Naive thymus-derived CD4-positive, alpha-beta T cell (primary cell): ENCODE results near the gene GPX4. TPM values are rescaled to one million over a fixed set of nuclear protein-coding genes. Genes with fewer than 3 reads are reported as not detected.

Experiments
- ATAC-seq: fragments of 150-1000 bp; cut with Tn5 transposase; 2 replicates; pipeline ENCODE4 v1.10.0; 2021; ENCODE audit warnings: mild to moderate bottlenecking, moderate library complexity
- CTCF ChIA-PET: fragments of 350-600 bp; sonication (Branson Sonifier 250); formaldehyde crosslinking; loops from one replicate; lab custom pipeline; 2021; ENCODE audit warnings: antibody characterized with exemption; lab: Charles Lee
- POLR2A ChIA-PET: fragments of 350-600 bp; sonication (Branson Sonifier 250); formaldehyde crosslinking; loops from one replicate; lab custom pipeline; 2021; ENCODE audit warnings: antibody characterized with exemption, inconsistent platforms; lab: Charles Lee
- DNase-seq, 9 donors: peaks; one replicate each; pipeline versions ENCODE4 v3.0.0 to v3.0.0-alpha.2; 2020 to 2022; ENCODE audit warnings: mixed read lengths in 1 of 9
- H3K27ac ChIP-seq: one replicate; pipeline ENCODE4 v1.7.0; 2013; ENCODE audit warnings: mild to moderate bottlenecking, low read depth, low read length, moderate library complexity
- H3K27me3 ChIP-seq, 2 donors: one replicate each; pipeline ENCODE4 v1.7.0; 2013; ENCODE audit warnings: low read length in 2 of 2, mild to moderate bottlenecking in 2 of 2, moderate library complexity in 2 of 2; ENCODE audit not compliant: control insufficient read depth in 2 of 2, insufficient read depth in 2 of 2
- H3K36me3 ChIP-seq, 3 experiments: 1 replicate in 2 of 3; 2 replicates in 1 of 3; pipeline ENCODE4 v1.7.0; 2013; ENCODE audit warnings: low read length in 3 of 3, mild to moderate bottlenecking in 3 of 3, moderate library complexity in 1 of 3; ENCODE audit not compliant: insufficient read depth in 3 of 3, control insufficient read depth in 2 of 3
- H3K4me1 ChIP-seq, 2 donors: one replicate each; pipeline ENCODE4 v1.7.0; 2013; ENCODE audit warnings: low read length in 2 of 2, mild to moderate bottlenecking in 2 of 2, moderate library complexity in 1 of 2; ENCODE audit not compliant: control insufficient read depth in 2 of 2, insufficient read depth in 2 of 2
- H3K4me3 ChIP-seq: 2 replicates; pipeline ENCODE4 v1.7.0; 2013; ENCODE audit warnings: mild to moderate bottlenecking, low read length
- H3K9me3 ChIP-seq, 3 experiments: 1 replicate in 2 of 3; 2 replicates in 1 of 3; pipeline ENCODE4 v1.7.0; 2013; ENCODE audit warnings: low read length in 3 of 3; ENCODE audit not compliant: control insufficient read depth in 2 of 3
- H3K27ac Mint-ChIP-seq, 9 donors: one replicate each; pipeline ENCODE4 v1.8.0; 2020 to 2022; ENCODE audit warnings: mixed read lengths in 9 of 9, mild to moderate bottlenecking in 8 of 9, moderate library complexity in 5 of 9, inconsistent platforms in 2 of 9
- H3K27me3 Mint-ChIP-seq, 5 donors: one replicate each; pipeline ENCODE4 v1.8.0; 2021 to 2022; ENCODE audit warnings: mixed read lengths in 5 of 5, mild to moderate bottlenecking in 1 of 5
- H3K36me3 Mint-ChIP-seq, 5 donors: one replicate each; pipeline ENCODE4 v1.8.0; 2020 to 2022; ENCODE audit warnings: mixed read lengths in 5 of 5, mild to moderate bottlenecking in 3 of 5, inconsistent platforms in 1 of 5
- H3K4me1 Mint-ChIP-seq, 7 donors: one replicate each; pipeline ENCODE4 v1.8.0; 2020 to 2022; ENCODE audit warnings: mixed read lengths in 7 of 7, mild to moderate bottlenecking in 3 of 7, inconsistent platforms in 1 of 7
- H3K4me3 Mint-ChIP-seq, 10 donors: one replicate each; pipeline ENCODE4 v1.8.0; 2020 to 2022; ENCODE audit warnings: mild to moderate bottlenecking in 10 of 10, mixed read lengths in 10 of 10, moderate library complexity in 6 of 10, inconsistent platforms in 2 of 10
- H3K9me3 Mint-ChIP-seq, 11 donors: one replicate each; pipeline ENCODE4 v1.8.0; 2020 to 2022; ENCODE audit warnings: mixed read lengths in 11 of 11, mild to moderate bottlenecking in 4 of 11, inconsistent platforms in 1 of 11, moderate library complexity in 1 of 11
- intact Hi-C, 2 donors: fragments of 100-400 bp; cut with micrococcal nuclease; formaldehyde crosslinking; loops; one replicate each; pipeline ENCODE4 v1.15.1; 2023
- polyA plus RNA-seq, 2 donors: library from polyadenylated mRNA; unstranded; fragments of 300-500 nt; fragmentation: Illumina TruSeq; gene quantifications; one replicate each; pipeline ENCODE4 v1.2.3, GENCODE V29; 2021
- total RNA-seq, 6 experiments: library from RNA in 5 of 6; stranded (reverse) in 5 of 6; gene quantifications; 1 replicate in 5 of 6; 2 replicates in 1 of 6; pipeline ENCODE4 v1.2.3 and lab custom pipeline; 2021 to 2026

The GPX4 gene
- total and polyA plus RNA-seq, 7 experiments from 2014 or later, result 122 to 522 (median 228) TPM

GRCh38 chr19:1080360-1081161, 23.2 kb upstream of the GPX4 start:
- Histone ChIP-seq H3K9me3 (no peaks in the 10 kb centered on the region), H3K27ac (peak overlapping the region; percentile 92), H3K27me3 (no peaks in the 10 kb centered on the region), H3K4me1 (peaks cover 46 to 52% of the 10 kb centered on the region in 2 donors), H3K36me3 (peaks cover 42 to 77% (median 42%) of the 10 kb centered on the region in 3 experiments), H3K4me3 (no peak overlapping the region)
- Mint-ChIP-seq H3K4me1 (peaks cover 28 to 62% (median 54%) of the 10 kb centered on the region in 7 donors), H3K27me3 (no peaks in the 10 kb centered on the region), H3K9me3 (peaks cover 0 to 9% (median 0%) of the 10 kb centered on the region in 11 donors), H3K27ac (peak overlapping the region; percentile 23 to 100 (median 91)), H3K36me3 (peaks cover 5 to 50% (median 22%) of the 10 kb centered on the region in 5 donors), H3K4me3 (peak overlapping the region; percentile 33 to 97 (median 90))
- POLR2A ChIA-PET, result interaction anchor here (0.6 to 38.6 kb wide), 8 partner anchors 8 to 439 kb away, joined by 3 to 2022 read pairs (median 74); partner anchors contain the start of genes ABCA7, ARHGAP45, CIRBP and CNN2
- no peak for ATAC-seq
- intact Hi-C loops, result no loop called here
- peak in 1 of 9 donors; percentile 9 for DNase-seq
- CTCF ChIA-PET, result interaction anchor here (2.4 to 8.7 kb wide), 2 partner anchors 10 to 14 kb away, joined by 11 to 68 read pairs; partner anchors contain the start of gene ARHGAP45

DNA sequence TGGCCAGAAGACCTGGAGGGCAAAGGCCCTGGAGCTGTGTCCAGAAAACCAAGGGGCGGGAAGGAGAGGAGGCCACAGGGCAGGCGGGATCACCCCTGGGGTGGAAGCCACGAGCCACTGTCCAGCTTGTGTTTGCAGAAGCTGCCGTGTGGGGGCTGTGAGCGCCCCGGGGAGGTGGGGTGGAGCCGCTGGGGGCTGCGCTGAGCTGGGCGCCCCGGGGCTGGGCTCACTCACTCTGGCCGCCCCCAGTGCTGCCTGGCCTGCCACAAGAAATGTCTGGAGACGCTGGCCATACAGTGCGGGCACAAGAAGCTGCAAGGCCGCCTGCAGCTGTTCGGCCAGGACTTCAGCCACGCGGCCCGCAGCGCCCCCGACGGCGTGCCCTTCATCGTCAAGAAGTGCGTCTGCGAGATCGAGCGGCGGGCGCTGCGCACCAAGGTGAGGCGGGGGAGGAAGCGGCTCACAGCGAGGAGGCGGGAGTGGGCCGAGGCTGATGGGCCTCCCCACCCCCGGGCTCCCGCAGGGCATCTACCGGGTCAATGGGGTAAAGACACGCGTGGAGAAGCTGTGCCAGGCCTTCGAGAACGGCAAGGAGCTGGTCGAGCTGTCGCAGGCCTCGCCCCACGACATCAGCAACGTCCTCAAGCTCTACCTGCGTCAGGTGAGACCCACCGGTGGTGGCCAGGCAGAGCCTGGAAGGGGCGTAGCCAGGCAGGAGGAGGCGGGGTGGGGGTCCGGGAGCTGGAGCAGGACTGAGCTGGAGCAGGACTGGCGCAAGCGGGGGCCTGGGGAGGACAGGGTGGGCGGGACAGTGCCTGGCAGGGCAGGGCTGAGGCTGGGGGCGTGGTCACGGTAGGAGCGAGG, 22.3 kb upstream of the GPX4 start:
- Histone ChIP-seq H3K4me1 (peaks cover 41 to 44% of the 10 kb centered on the region in 2 donors), H3K9me3 (no peaks in the 10 kb centered on the region), H3K36me3 (peaks cover 39 to 78% (median 42%) of the 10 kb centered on the region in 3 experiments), H3K27ac (peak overlapping the region; percentile 92), H3K4me3 (no peak overlapping the region), H3K27me3 (no peaks in the 10 kb centered on the region)
- Mint-ChIP-seq H3K4me3 (peak overlapping the region in 9 of 10 donors; percentile 55 to 97 (median 82)), H3K27me3 (no peaks in the 10 kb centered on the region), H3K27ac (peak overlapping the region; percentile 65 to 100 (median 90)), H3K36me3 (peaks cover 5 to 45% (median 15%) of the 10 kb centered on the region in 5 donors), H3K4me1 (peaks cover 22 to 59% (median 51%) of the 10 kb centered on the region in 7 donors), H3K9me3 (peaks cover 0 to 11% (median 0%) of the 10 kb centered on the region in 11 donors)
- DNase-seq, result no peak
- CTCF ChIA-PET, result interaction anchor here (0.9 to 8.7 kb wide), 3 partner anchors 9 to 15 kb away, joined by 3 to 68 read pairs (median 11); partner anchors contain the start of gene ARHGAP45
- POLR2A ChIA-PET, result interaction anchor here (0.6 to 38.6 kb wide), 6 partner anchors 9 to 168 kb away, joined by 3 to 2022 read pairs (median 320); partner anchors contain the start of genes ABCA7, ARHGAP45, CNN2 and GPX4
- intact Hi-C loops, result loop anchor here in 1 of 2 donors (1.0 kb wide), 1 partner anchor 14 kb away; the partner anchor contains the start of gene ARHGAP45
- ATAC-seq, result no peak

DNA sequence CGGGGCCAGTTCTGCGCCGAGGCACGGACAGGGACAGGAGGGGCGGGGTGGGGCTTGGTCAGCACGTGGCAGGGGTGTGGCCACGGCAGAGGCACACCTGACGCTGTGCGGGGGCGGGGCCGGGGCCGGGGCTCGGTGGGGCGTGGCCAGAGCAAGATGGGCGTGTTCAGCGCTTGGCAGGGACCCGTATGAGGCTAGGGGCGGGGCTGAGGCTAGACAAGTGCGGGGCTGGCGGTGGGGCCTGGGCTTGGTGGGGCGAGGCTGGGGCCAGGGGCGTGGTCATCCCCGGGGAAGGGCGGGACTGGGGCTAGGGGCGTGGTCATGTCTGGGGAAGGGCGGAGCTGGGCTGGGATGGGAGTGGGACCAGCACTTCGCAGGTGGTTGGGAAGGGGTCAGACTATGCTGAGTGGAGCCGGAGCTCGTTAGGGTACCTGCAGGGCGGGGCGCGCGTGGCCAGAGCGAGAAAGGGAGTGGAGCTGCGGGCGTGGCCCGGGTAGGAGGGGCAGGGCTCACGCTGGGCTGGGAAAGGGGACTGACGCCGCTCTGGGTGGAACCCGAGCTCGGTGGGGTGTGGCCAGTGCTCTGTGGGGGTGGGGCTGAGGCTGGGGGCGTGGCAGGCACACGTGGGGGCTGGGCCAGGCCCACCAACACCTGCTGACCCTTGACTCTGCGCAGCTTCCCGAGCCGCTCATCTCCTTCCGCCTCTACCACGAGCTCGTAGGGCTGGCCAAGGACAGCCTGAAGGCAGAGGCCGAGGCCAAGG, 21.4 kb upstream of the GPX4 start:
- intact Hi-C loops, result loop anchor here in 1 of 2 donors (1.0 kb wide), 1 partner anchor 15 kb away; the partner anchor contains the start of gene ARHGAP45
- Histone ChIP-seq H3K4me1 (peaks cover 40 to 43% of the 10 kb centered on the region in 2 donors), H3K9me3 (no peaks in the 10 kb centered on the region), H3K27ac (peak overlapping the region; percentile 66), H3K27me3 (no peaks in the 10 kb centered on the region), H3K4me3 (no peak overlapping the region), H3K36me3 (peaks cover 41 to 83% (median 42%) of the 10 kb centered on the region in 3 experiments)
- H3K27me3 Mint-ChIP-seq, result no peaks in the 10 kb centered on the region
- H3K9me3 Mint-ChIP-seq, result peaks cover 0 to 11% (median 0%) of the 10 kb centered on the region in 11 donors
- H3K27ac Mint-ChIP-seq, result peak overlapping the region in 8 of 9 donors; percentile 54 to 100 (median 90)
- peak; percentile 66 to 93 (median 85) for DNase-seq
- H3K4me1 Mint-ChIP-seq, result peaks cover 17 to 59% (median 46%) of the 10 kb centered on the region in 7 donors
- H3K4me3 Mint-ChIP-seq, result peak overlapping the region in 9 of 10 donors; percentile 34 to 97 (median 75)
- ATAC-seq, result peak; percentile 92
- peaks cover 5 to 41% (median 14%) of the 10 kb centered on the region in 5 donors for H3K36me3 Mint-ChIP-seq
- CTCF ChIA-PET, result interaction anchor here (0.9 to 8.7 kb wide), 3 partner anchors 12 to 52 kb away, joined by 3 to 68 read pairs (median 3); partner anchors contain the start of gene ARHGAP45
- POLR2A ChIA-PET, result interaction anchor here (0.6 to 38.6 kb wide), 7 partner anchors 8 to 320 kb away, joined by 3 to 2022 read pairs (median 144); partner anchors contain the start of genes ABCA7, ARHGAP45, CNN2 and GPX4

DNA sequence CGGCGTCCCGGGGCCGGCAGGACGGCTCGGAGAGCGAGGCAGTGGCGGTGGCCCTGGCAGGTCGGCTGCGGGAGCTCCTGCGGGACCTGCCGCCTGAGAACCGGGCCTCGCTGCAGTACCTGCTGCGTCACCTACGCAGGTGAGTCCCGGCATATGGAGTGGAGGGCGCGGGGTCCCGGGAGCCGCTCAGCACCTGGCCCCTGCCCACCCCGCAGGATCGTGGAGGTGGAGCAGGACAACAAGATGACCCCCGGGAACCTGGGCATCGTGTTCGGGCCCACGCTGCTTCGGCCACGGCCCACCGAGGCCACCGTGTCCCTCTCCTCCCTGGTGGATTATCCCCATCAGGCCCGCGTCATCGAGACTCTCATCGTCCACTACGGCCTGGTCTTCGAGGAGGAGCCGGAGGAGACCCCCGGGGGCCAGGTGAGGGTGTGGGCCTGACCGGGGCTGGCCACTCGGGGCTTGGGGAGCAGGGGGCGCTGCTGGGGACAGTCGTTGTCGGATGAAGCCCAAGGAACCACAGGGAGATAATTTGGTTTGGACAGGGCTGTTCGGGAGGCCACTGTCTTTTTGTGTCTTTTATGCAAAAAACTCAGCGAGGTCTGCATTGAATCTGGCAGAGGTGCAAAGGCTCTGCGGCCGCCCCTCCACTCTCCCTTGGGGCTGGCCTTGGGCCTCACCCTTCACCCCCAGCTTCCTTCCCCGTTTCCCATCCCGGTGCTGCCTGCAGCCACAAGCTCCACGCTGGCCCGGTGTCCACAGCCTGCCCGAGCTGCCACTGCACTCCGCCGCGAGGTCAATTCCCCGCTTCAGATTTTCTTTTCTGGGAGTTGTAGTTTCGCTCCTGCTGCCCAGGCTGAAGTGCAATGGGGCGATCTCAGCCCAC, 20.6 kb upstream of the GPX4 start:
- peaks cover 25 to 68% (median 49%) of the 10 kb centered on the region in 7 donors for H3K4me1 Mint-ChIP-seq
- intact Hi-C loops, result loop anchor here in 1 of 2 donors (1.0 kb wide), 1 partner anchor 16 kb away; the partner anchor contains the start of gene ARHGAP45

More for the DNA sequence above, 20.6 kb upstream of the GPX4 start:
- peaks cover 45 to 52% of the 10 kb centered on the region in 2 donors for H3K4me1 ChIP-seq
- H3K27ac ChIP-seq, result peak overlapping the region; percentile 65
- no peak for DNase-seq
- Mint-ChIP-seq H3K27ac (peak overlapping the region in 8 of 9 donors; percentile 12 to 86 (median 46)), H3K36me3 (peaks cover 5 to 41% (median 13%) of the 10 kb centered on the region in 5 donors), H3K9me3 (peaks cover 0 to 16% (median 0%) of the 10 kb centered on the region in 11 donors), H3K27me3 (no peaks in the 10 kb centered on the region), H3K4me3 (peak overlapping the region in 4 of 10 donors; percentile 30 to 51 (median 42))
- ChIA-PET CTCF (interaction anchor here (1.0 to 1.3 kb wide), 2 partner anchors 52 to 53 kb away, joined by 3 read pairs; no protein-coding TSS in a partner anchor), POLR2A (interaction anchor here (0.8 to 38.6 kb wide), 8 partner anchors 7 to 319 kb away, joined by 3 to 2022 read pairs (median 74); partner anchors contain the start of genes ABCA7, ARHGAP45, CNN2 and GPX4)
- H3K36me3 ChIP-seq, result peaks cover 37 to 77% (median 42%) of the 10 kb centered on the region in 3 experiments
- ATAC-seq, result no peak
- H3K9me3 ChIP-seq, result no peaks in the 10 kb centered on the region
- H3K4me3 ChIP-seq, result no peak overlapping the region
- no peaks in the 10 kb centered on the region for H3K27me3 ChIP-seq
